ENCODE results near the gene MDP1. TPM values are rescaled to one million over a fixed set of nuclear protein-coding genes. Genes with fewer than 3 reads are reported as not detected.
A peak's percentile ranks its signal among the peaks of the same experiment; 100 is the strongest.

MDP1 gene
- polyA plus RNA-seq, 1 donor, result 21.8 TPM

GRCh38 chr14:24259282-24260025 is 43.6 kb upstream of the MDP1 start:
- Histone ChIP-seq H3K27me3 (ENCODE audit: control insufficient read depth, insufficient read depth, low read length) (no peaks in the 10 kb centered on the region), H3K4me1 (ENCODE audit: control insufficient read depth, insufficient read depth, low read length) (no peaks in the 10 kb centered on the region), H3K9me3 (ENCODE audit: control insufficient read depth, low read depth, low read length) (no peaks in the 10 kb centered on the region), H3K4me3 (ENCODE audit: low read length) (no peak overlapping the region), H3K36me3 (ENCODE audit: control insufficient read depth, insufficient read depth, low read length) (peaks cover 3% of the 10 kb centered on the region), H3K27ac (ENCODE audit: low read length) (no peak overlapping the region)
- DNase-seq, result no peak
- WGBS (ENCODE audit: insufficient coverage, low lambda C conversion rate), result 94% methylated on average over 3 of the region's 16 CpGs

- Histone ChIP-seq H3K36me3 (ENCODE audit: control insufficient read depth, insufficient read depth, low read length) (peaks cover 5% of the 10 kb centered on the region), H3K9me3 (ENCODE audit: control insufficient read depth, low read depth, low read length) (no peaks in the 10 kb centered on the region), H3K4me1 (ENCODE audit: control insufficient read depth, insufficient read depth, low read length) (no peaks in the 10 kb centered on the region), H3K4me3 (ENCODE audit: low read length) (no peak overlapping the region), H3K27ac (ENCODE audit: low read length) (no peak overlapping the region), H3K27me3 (ENCODE audit: control insufficient read depth, insufficient read depth, low read length) (no peaks in the 10 kb centered on the region)
- DNase-seq, result no peak
- WGBS (ENCODE audit: insufficient coverage, low lambda C conversion rate), result no CpG with 5 or more reads among the region's 18 CpGs
These were observed 42.8 kb upstream of the MDP1 start for GRCh38 chr14:24258548-24259265.

GRCh38 chr14:24258119-24258518 is 42.3 kb upstream of the MDP1 start:
- peak in 1 of 2 donors; percentile 42 for DNase-seq
- WGBS (ENCODE audit: insufficient coverage, low lambda C conversion rate), result no CpG with 5 or more reads among the region's 9 CpGs
- H3K36me3 ChIP-seq (ENCODE audit: control insufficient read depth, insufficient read depth, low read length), result peaks cover 5% of the 10 kb centered on the region
- no peaks in the 10 kb centered on the region for H3K9me3 ChIP-seq (ENCODE audit: control insufficient read depth, low read depth, low read length)
- H3K27me3 ChIP-seq (ENCODE audit: control insufficient read depth, insufficient read depth, low read length), result no peaks in the 10 kb centered on the region
- H3K4me1 ChIP-seq (ENCODE audit: control insufficient read depth, insufficient read depth, low read length), result no peaks in the 10 kb centered on the region
- H3K27ac ChIP-seq (ENCODE audit: low read length), result no peak overlapping the region
- H3K4me3 ChIP-seq (ENCODE audit: low read length), result no peak overlapping the region

DNA sequence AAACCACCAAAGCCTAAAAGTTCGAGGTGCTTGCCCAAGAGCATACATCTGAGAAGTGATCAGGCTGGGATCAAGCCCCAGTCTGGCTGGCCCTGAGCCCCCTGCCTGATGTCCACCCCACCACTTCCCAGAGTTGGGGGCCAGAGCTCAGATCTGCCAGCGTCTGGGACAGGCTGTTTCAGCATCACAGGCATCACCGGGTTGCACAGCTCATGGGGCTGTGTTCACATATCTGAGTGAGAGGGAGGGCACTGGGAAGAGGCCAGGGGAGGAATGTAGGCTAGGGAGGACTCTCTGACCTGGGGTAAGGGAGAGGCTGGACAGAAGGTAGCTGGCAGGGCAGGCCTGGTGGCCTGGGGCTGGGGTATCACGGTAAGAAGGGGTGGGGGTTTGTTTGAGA is 41.1 kb upstream of the MDP1 start:
- no peak for DNase-seq
- no CpG with 5 or more reads among the region's 4 CpGs for WGBS (ENCODE audit: insufficient coverage, low lambda C conversion rate)
- Histone ChIP-seq H3K9me3 (ENCODE audit: control insufficient read depth, low read depth, low read length) (no peaks in the 10 kb centered on the region), H3K27ac (ENCODE audit: low read length) (no peak overlapping the region), H3K4me3 (ENCODE audit: low read length) (no peak overlapping the region), H3K27me3 (ENCODE audit: control insufficient read depth, insufficient read depth, low read length) (no peaks in the 10 kb centered on the region), H3K36me3 (ENCODE audit: control insufficient read depth, insufficient read depth, low read length) (peaks cover 5% of the 10 kb centered on the region), H3K4me1 (ENCODE audit: control insufficient read depth, insufficient read depth, low read length) (peaks cover 11% of the 10 kb centered on the region)

GRCh38 chr14:24255931-24256711 is 40.3 kb upstream of the MDP1 start:
- no peaks in the 10 kb centered on the region for H3K27me3 ChIP-seq (ENCODE audit: control insufficient read depth, insufficient read depth, low read length)
- peak in 1 of 2 donors; percentile 42 for DNase-seq
- H3K27ac ChIP-seq (ENCODE audit: low read length), result no peak overlapping the region
- H3K36me3 ChIP-seq (ENCODE audit: control insufficient read depth, insufficient read depth, low read length), result peaks cover 5% of the 10 kb centered on the region
- H3K9me3 ChIP-seq (ENCODE audit: control insufficient read depth, low read depth, low read length), result no peaks in the 10 kb centered on the region
- H3K4me1 ChIP-seq (ENCODE audit: control insufficient read depth, insufficient read depth, low read length), result peaks cover 12% of the 10 kb centered on the region
- WGBS (ENCODE audit: insufficient coverage, low lambda C conversion rate), result no CpG with 5 or more reads among the region's 12 CpGs
- H3K4me3 ChIP-seq (ENCODE audit: low read length), result no peak overlapping the region

GRCh38 chr14:24255438-24255837 is 39.6 kb upstream of the MDP1 start:
- H3K4me1 ChIP-seq (ENCODE audit: control insufficient read depth, insufficient read depth, low read length), result peaks cover 12% of the 10 kb centered on the region
- H3K27ac ChIP-seq (ENCODE audit: low read length), result no peak overlapping the region
- DNase-seq, result no peak
- H3K4me3 ChIP-seq (ENCODE audit: low read length), result no peak overlapping the region
- H3K27me3 ChIP-seq (ENCODE audit: control insufficient read depth, insufficient read depth, low read length), result no peaks in the 10 kb centered on the region
- no CpG with 5 or more reads among the region's 8 CpGs for WGBS (ENCODE audit: insufficient coverage, low lambda C conversion rate)
- H3K36me3 ChIP-seq (ENCODE audit: control insufficient read depth, insufficient read depth, low read length), result peaks cover 5% of the 10 kb centered on the region
- no peaks in the 10 kb centered on the region for H3K9me3 ChIP-seq (ENCODE audit: control insufficient read depth, low read depth, low read length)

GRCh38 chr14:24254630-24255392 is 38.9 kb upstream of the MDP1 start:
- no peaks in the 10 kb centered on the region for H3K27me3 ChIP-seq (ENCODE audit: control insufficient read depth, insufficient read depth, low read length)
- no peak for DNase-seq
- no CpG with 5 or more reads among the region's 19 CpGs for WGBS (ENCODE audit: insufficient coverage, low lambda C conversion rate)
- H3K36me3 ChIP-seq (ENCODE audit: control insufficient read depth, insufficient read depth, low read length), result peaks cover 5% of the 10 kb centered on the region
- H3K4me1 ChIP-seq (ENCODE audit: control insufficient read depth, insufficient read depth, low read length), result peaks cover 12% of the 10 kb centered on the region
- H3K27ac ChIP-seq (ENCODE audit: low read length), result no peak overlapping the region
- no peak overlapping the region for H3K4me3 ChIP-seq (ENCODE audit: low read length)
- H3K9me3 ChIP-seq (ENCODE audit: control insufficient read depth, low read depth, low read length), result no peaks in the 10 kb centered on the region

DNA sequence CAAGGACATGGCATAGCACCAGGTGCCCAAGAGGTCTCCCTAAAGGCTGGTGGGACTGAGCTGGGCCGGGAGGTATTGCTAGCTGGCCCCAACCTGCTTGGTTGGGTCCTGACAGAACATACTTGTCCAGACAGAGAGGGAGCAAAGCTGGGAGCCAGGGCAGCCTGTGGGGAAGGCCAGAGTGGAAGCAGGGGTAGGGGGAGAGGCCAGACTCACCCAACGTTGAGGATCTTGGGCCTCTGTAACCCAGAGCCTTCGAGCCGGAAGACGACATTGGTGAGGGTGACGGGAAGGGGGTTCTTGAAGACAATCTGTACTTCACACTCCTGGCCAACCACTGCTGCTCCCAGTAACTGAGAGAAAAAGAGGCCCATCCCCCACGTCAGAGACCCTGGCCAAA is 38.1 kb upstream of the MDP1 start:
- DNase-seq, result no peak
- H3K4me3 ChIP-seq (ENCODE audit: low read length), result no peak overlapping the region
- H3K27me3 ChIP-seq (ENCODE audit: control insufficient read depth, insufficient read depth, low read length), result no peaks in the 10 kb centered on the region
- H3K27ac ChIP-seq (ENCODE audit: low read length), result no peak overlapping the region
- peaks cover 5% of the 10 kb centered on the region for H3K36me3 ChIP-seq (ENCODE audit: control insufficient read depth, insufficient read depth, low read length)
- no peaks in the 10 kb centered on the region for H3K9me3 ChIP-seq (ENCODE audit: control insufficient read depth, low read depth, low read length)
- peaks cover 12% of the 10 kb centered on the region for H3K4me1 ChIP-seq (ENCODE audit: control insufficient read depth, insufficient read depth, low read length)
- WGBS (ENCODE audit: insufficient coverage, low lambda C conversion rate), result no CpG with 5 or more reads among the region's 7 CpGs

GRCh38 chr14:24252289-24253124 is 36.6 kb upstream of the MDP1 start:
- H3K9me3 ChIP-seq (ENCODE audit: control insufficient read depth, low read depth, low read length), result no peaks in the 10 kb centered on the region
- DNase-seq, result peak; percentile 55 to 75
- H3K36me3 ChIP-seq (ENCODE audit: control insufficient read depth, insufficient read depth, low read length), result peaks cover 5% of the 10 kb centered on the region
- no CpG with 5 or more reads among the region's 11 CpGs for WGBS (ENCODE audit: insufficient coverage, low lambda C conversion rate)
- peaks cover 12% of the 10 kb centered on the region for H3K4me1 ChIP-seq (ENCODE audit: control insufficient read depth, insufficient read depth, low read length)
- H3K4me3 ChIP-seq (ENCODE audit: low read length), result no peak overlapping the region
- no peaks in the 10 kb centered on the region for H3K27me3 ChIP-seq (ENCODE audit: control insufficient read depth, insufficient read depth, low read length)
- H3K27ac ChIP-seq (ENCODE audit: low read length), result no peak overlapping the region
